Transverse colon (tissue), 4 donors: ENCODE measurements around the gene INTS2. TPM values are rescaled to one million over a fixed set of nuclear protein-coding genes. Genes with fewer than 3 reads are reported as not detected.

Source experiments
- DNase-seq: peaks from one replicate; pipeline ENCODE4 v3.0.0-alpha.2; 2019
- H3K27ac ChIP-seq, 4 donors: fragments of 200-600 bp; sonication (generic); 2 replicates each; pipeline ENCODE4 v1.5.1; 2016 to 2018; ENCODE audit warnings: inconsistent platforms in 4 of 4
- H3K27me3 ChIP-seq: fragments of 200-600 bp; sonication (generic); 2 replicates; pipeline ENCODE4 v1.5.1; 2017; ENCODE audit warnings: inconsistent platforms
- H3K36me3 ChIP-seq, 4 donors: fragments of 200-600 bp; sonication (generic); 2 replicates each; pipeline ENCODE4 v1.5.1; 2017 to 2019; ENCODE audit warnings: inconsistent platforms in 4 of 4
- H3K4me1 ChIP-seq, 4 donors: fragments of 200-600 bp; sonication (generic); 2 replicates each; pipeline ENCODE4 v1.5.1; 2017 to 2020; ENCODE audit warnings: inconsistent platforms in 4 of 4
- H3K4me3 ChIP-seq, 4 donors: fragments of 200-600 bp; sonication (generic); 1 replicate in 1 of 4; 2 replicates in 3 of 4; pipeline versions ENCODE4 v1.5.1 to v1.6.1; 2017 to 2019; ENCODE audit warnings: inconsistent platforms in 4 of 4
- H3K9me3 ChIP-seq, 2 donors: fragments of 200-600 bp; sonication (generic); 2 replicates each; pipeline ENCODE4 v1.5.1; 2017 to 2019; ENCODE audit warnings: inconsistent platforms in 2 of 2
- CTCF ChIP-seq, 5 experiments: fragments of 200-600 bp in 3 of 5; fragments of 450-650 bp in 2 of 5; sonication (generic) in 3 of 5; IDR thresholded peaks; 1 replicate in 2 of 5; 2 replicates in 3 of 5; pipeline ENCODE4 v1.5.1; 2016 to 2017; ENCODE audit warnings: antibody characterized with exemption in 5 of 5, inconsistent platforms in 3 of 5, mild to moderate bottlenecking in 2 of 5, moderate library complexity in 1 of 5
- EP300 ChIP-seq: sonication (generic); formaldehyde crosslinking; IDR thresholded peaks from one replicate; pipeline ENCODE4 v1.6.1; 2017; ENCODE audit warnings: antibody characterized with exemption, low read depth
- POLR2A ChIP-seq: fragments of 450-650 bp; IDR thresholded peaks from one replicate; pipeline ENCODE4 v1.6.1; 2016; ENCODE audit warnings: antibody characterized with exemption, mild to moderate bottlenecking, moderate library complexity
- POLR2AphosphoS5 ChIP-seq, 3 donors: sonication (generic); formaldehyde crosslinking; IDR thresholded peaks; one replicate each; pipeline ENCODE4 v1.6.1; 2016; ENCODE audit warnings: antibody characterized with exemption in 3 of 3
- WGBS, 2 donors: methylation state at CpG; one replicate each; pipeline ENCODE4 v1.1.5; 2018; ENCODE audit warnings: low coverage in 1 of 2; 5-methylcytosine and 5-hydroxymethylcytosine counted together
- in situ Hi-C, 4 donors: fragments of 200-750 bp; cut with MboI; loops; one replicate each; pipeline versions ENCODE4 v1.15.0 to v1.15.1; 2017; ENCODE audit warnings: low sequenced_read_pairs in 3 of 4, low pct_ligation_motif_present in 1 of 4, low pct_unique_long_range_greater_than_20kb in 1 of 4
- intact Hi-C: fragments of 100-400 bp; cut with DNase I; formaldehyde crosslinking; loops from one replicate; pipeline ENCODE4 v1.15.1; 2023; ENCODE audit warnings: low total_unique reads
- total RNA-seq, 4 donors: library from RNA; depleted of rRNA; stranded (reverse); fragments of >200 nt; gene quantifications; one replicate each; pipeline ENCODE4 v1.1.0, GENCODE V29; 2016

Gene INTS2
- total RNA-seq, 4 donors from 2014 or later: 1.9 to 17.7 (median 7.9) TPM

- no peak for DNase-seq
- TF ChIP-seq POLR2A: no peak
- in situ Hi-C loops: loop anchor here (25.0 kb wide), 4 partner anchors 110 to 435 kb away; no protein-coding TSS in a partner anchor
- Histone ChIP-seq H3K27ac (no peak overlapping the region), H3K9me3 (no peaks in the 10 kb centered on the region), H3K4me1 (no peaks in the 10 kb centered on the region), H3K36me3 (no peaks in the 10 kb centered on the region), H3K27me3 (no peaks in the 10 kb centered on the region), H3K4me3 (no peak overlapping the region)
- intact Hi-C loops: loop anchor here (10.0 kb wide), 1 partner anchor 432 kb away; no protein-coding TSS in a partner anchor
- WGBS, 2 donors: 82 to 93% methylated on average over 3 of the region's 3 CpGs
Measured at GRCh38 chr17:61846761-61847375, 80.9 kb downstream of the INTS2 start.

- intact Hi-C loops (loop anchor here (10.0 kb wide), 1 partner anchor 431 kb away; no protein-coding TSS in a partner anchor), in situ Hi-C loops (loop anchor here (25.0 kb wide), 4 partner anchors 109 to 434 kb away; no protein-coding TSS in a partner anchor)
- no peak for TF ChIP-seq POLR2A
- TF ChIP-seq CTCF (IDR thresholded peaks at IDR 0.05): no peak
- TF ChIP-seq EP300: no peak
- TF ChIP-seq POLR2AphosphoS5 (IDR thresholded peaks at IDR 0.05): no peak
- H3K36me3 ChIP-seq: no peaks in the 10 kb centered on the region
- H3K4me3 ChIP-seq: no peak overlapping the region
- DNase-seq: no peak
- no peaks in the 10 kb centered on the region for H3K27me3 ChIP-seq
- no peak overlapping the region for H3K27ac ChIP-seq
- no peaks in the 10 kb centered on the region for H3K9me3 ChIP-seq
- no peaks in the 10 kb centered on the region for H3K4me1 ChIP-seq
- WGBS, 2 donors: 95 to 97% methylated on average over 8 of the region's 8 CpGs
Measured at GRCh38 chr17:61846088-61846487, 81.7 kb downstream of the INTS2 start.

- no peak for DNase-seq
- H3K9me3 ChIP-seq: no peaks in the 10 kb centered on the region
- intact Hi-C loops (loop anchor here (10.0 kb wide), 1 partner anchor 429 kb away; no protein-coding TSS in a partner anchor), in situ Hi-C loops (loop anchor here (25.0 kb wide), 4 partner anchors 106 to 431 kb away; no protein-coding TSS in a partner anchor)
- H3K27me3 ChIP-seq: no peaks in the 10 kb centered on the region
- no peaks in the 10 kb centered on the region for H3K36me3 ChIP-seq
- no peak overlapping the region for H3K4me3 ChIP-seq
- TF ChIP-seq POLR2AphosphoS5 (IDR thresholded peaks at IDR 0.05): no peak
- no peak for TF ChIP-seq EP300
- TF ChIP-seq CTCF (IDR thresholded peaks at IDR 0.05): no peak
- no peak for TF ChIP-seq POLR2A
- WGBS, 2 donors: 93 to 100% methylated on average over 1 of the region's 1 CpG
- no peak overlapping the region for H3K27ac ChIP-seq
- H3K4me1 ChIP-seq: no peaks in the 10 kb centered on the region
Measured at GRCh38 chr17:61843435-61843834, 84.3 kb downstream of the INTS2 start.

GRCh38 chr17:61842899-61843298 is 84.9 kb downstream of the INTS2 start:
- H3K27me3 ChIP-seq: no peaks in the 10 kb centered on the region
- no peak for DNase-seq
- H3K4me1 ChIP-seq: no peaks in the 10 kb centered on the region
- H3K9me3 ChIP-seq: no peaks in the 10 kb centered on the region
- intact Hi-C loops: loop anchor here (10.0 kb wide), 1 partner anchor 428 kb away; no protein-coding TSS in a partner anchor
- H3K4me3 ChIP-seq: no peak overlapping the region
- TF ChIP-seq POLR2AphosphoS5 (IDR thresholded peaks at IDR 0.05) (no peak), POLR2A (no peak), EP300 (no peak), CTCF (IDR thresholded peaks at IDR 0.05) (no peak)
- in situ Hi-C loops: loop anchor here (25.0 kb wide), 4 partner anchors 106 to 431 kb away; no protein-coding TSS in a partner anchor
- H3K27ac ChIP-seq: no peak overlapping the region
- no peaks in the 10 kb centered on the region for H3K36me3 ChIP-seq
- 96 to 100% methylated on average over 1 of the region's 1 CpG for WGBS, 2 donors
